Activated CD4-positive, alpha-beta memory T cell treated with anti-CD3 and anti-CD28 coated beads for 36 hours (primary cell): ENCODE results near the gene MADCAM1. TPM values are rescaled to one million over a fixed set of nuclear protein-coding genes. Genes with fewer than 3 reads are reported as not detected.

Experiments used
- CTCF ChIA-PET: fragments of 350-600 bp; sonication (Branson Sonifier 250); formaldehyde crosslinking; loops from one replicate; lab custom pipeline; 2021; ENCODE audit warnings: antibody characterized with exemption, inconsistent platforms; lab: Charles Lee
- POLR2A ChIA-PET: fragments of 350-600 bp; sonication (Branson Sonifier 250); formaldehyde crosslinking; loops from one replicate; lab custom pipeline; 2021; ENCODE audit warnings: antibody characterized with exemption; lab: Charles Lee
- DNase-seq: peaks from one replicate; pipeline ENCODE4 v3.0.0-alpha.2; 2020
- H3K27ac Mint-ChIP-seq: one replicate; pipeline ENCODE4 v1.8.0; 2021; ENCODE audit warnings: mixed read lengths
- H3K27me3 Mint-ChIP-seq: one replicate; pipeline ENCODE4 v1.8.0; 2021; ENCODE audit warnings: mixed read lengths
- H3K36me3 Mint-ChIP-seq: one replicate; pipeline ENCODE4 v1.8.0; 2021; ENCODE audit warnings: mixed read lengths
- H3K4me1 Mint-ChIP-seq: one replicate; pipeline ENCODE4 v1.8.0; 2021; ENCODE audit warnings: low read depth, mixed read lengths
- H3K4me3 Mint-ChIP-seq: one replicate; pipeline ENCODE4 v1.8.0; 2021; ENCODE audit warnings: mild to moderate bottlenecking, mixed read lengths
- H3K9me3 Mint-ChIP-seq: one replicate; pipeline ENCODE4 v1.8.0; 2021; ENCODE audit warnings: mixed read lengths
- intact Hi-C: fragments of 100-400 bp; cut with micrococcal nuclease; formaldehyde crosslinking; loops from one replicate; pipeline ENCODE4 v1.15.1; 2023
- total RNA-seq, 2 experiments: library from RNA; stranded (reverse); gene quantifications; one replicate each; pipeline ENCODE4 v1.2.3, GENCODE V29; 2021

Gene MADCAM1
- total RNA-seq, 2 experiments from 2014 or later = 0.22 to 0.36 TPM

DNA sequence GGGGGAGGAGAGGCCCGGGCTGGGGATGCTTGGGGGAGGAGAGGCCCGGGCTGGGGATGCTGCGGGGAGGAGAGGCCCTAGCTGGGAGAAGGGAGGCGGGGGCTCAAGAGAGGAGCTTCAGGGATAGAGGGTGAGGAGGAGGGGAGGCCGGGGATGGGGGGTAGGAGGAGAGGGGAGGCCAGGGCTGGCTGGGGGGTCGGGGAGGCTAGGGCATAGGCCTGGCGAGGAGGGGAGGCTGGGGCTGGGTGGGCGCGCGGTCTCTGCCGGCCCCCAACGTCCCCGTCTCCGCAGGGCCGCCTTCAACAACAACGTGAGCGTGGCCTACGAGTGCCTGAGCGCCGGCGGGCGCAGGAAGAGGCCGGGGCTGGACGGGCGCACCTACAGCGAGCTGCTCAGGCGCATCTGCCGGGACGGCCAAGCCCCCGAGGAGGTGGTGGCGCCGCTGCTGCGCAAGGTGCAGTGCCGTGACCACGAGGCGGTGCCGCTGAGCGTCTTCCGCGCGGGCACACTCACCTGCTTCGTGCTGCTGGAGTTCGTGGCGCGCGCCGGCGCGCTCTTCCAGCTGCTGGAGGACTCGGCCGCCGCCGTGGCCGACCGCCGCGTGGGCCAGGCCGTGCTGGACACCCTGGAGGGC lies 22.4 kb downstream of the MADCAM1 start:
- no peaks in the 10 kb centered on the region for H3K9me3 Mint-ChIP-seq
- DNase-seq = peak; percentile 66
- ChIA-PET POLR2A (no interaction called here), CTCF (interaction anchor here (1.2 to 1.7 kb wide), 3 partner anchors 9 to 14 kb away, joined by 4 to 10 read pairs (median 4); no protein-coding TSS in a partner anchor)
- intact Hi-C loops = no loop called here
- H3K27ac Mint-ChIP-seq = no peak overlapping the region
- no peaks in the 10 kb centered on the region for H3K36me3 Mint-ChIP-seq
- no peak overlapping the region for H3K4me3 Mint-ChIP-seq
- no peaks in the 10 kb centered on the region for H3K27me3 Mint-ChIP-seq
- peaks cover 7% of the 10 kb centered on the region for H3K4me1 Mint-ChIP-seq

GRCh38 chr19:519449-519865 lies 23.2 kb downstream of the MADCAM1 start:
- POLR2A ChIA-PET = no interaction called here
- no peak for DNase-seq
- intact Hi-C loops = no loop called here
- Mint-ChIP-seq H3K4me1 (peaks cover 7% of the 10 kb centered on the region), H3K9me3 (no peaks in the 10 kb centered on the region), H3K36me3 (no peaks in the 10 kb centered on the region), H3K27ac (no peak overlapping the region), H3K27me3 (no peaks in the 10 kb centered on the region), H3K4me3 (no peak overlapping the region)
- CTCF ChIA-PET = interaction anchor here (1.2 to 1.7 kb wide), 3 partner anchors 9 to 14 kb away, joined by 4 to 10 read pairs (median 4); no protein-coding TSS in a partner anchor

GRCh38 chr19:522726-523125 lies 26.4 kb downstream of the MADCAM1 start:
- H3K9me3 Mint-ChIP-seq = no peaks in the 10 kb centered on the region

GRCh38 chr19:524062-524674 lies 27.9 kb downstream of the MADCAM1 start:
- no peak for DNase-seq
- Mint-ChIP-seq H3K36me3 (no peaks in the 10 kb centered on the region), H3K4me3 (no peak overlapping the region), H3K27me3 (peaks cover 3% of the 10 kb centered on the region), H3K9me3 (no peaks in the 10 kb centered on the region), H3K4me1 (peaks cover 3% of the 10 kb centered on the region), H3K27ac (no peak overlapping the region)
- ChIA-PET CTCF (interaction anchor here (0.6 to 4.1 kb wide), 2 partner anchors 14 to 108 kb away, joined by 3 to 25 read pairs; no protein-coding TSS in a partner anchor), POLR2A (no interaction called here)
- intact Hi-C loops = no loop called here

More at GRCh38 chr19:522726-523125, 26.4 kb downstream of the MADCAM1 start:
- Mint-ChIP-seq H3K4me3 (no peak overlapping the region), H3K4me1 (peaks cover 3% of the 10 kb centered on the region), H3K36me3 (no peaks in the 10 kb centered on the region), H3K27me3 (no peaks in the 10 kb centered on the region), H3K27ac (no peak overlapping the region)
- ChIA-PET POLR2A (interaction anchor here (0.6 kb wide), 1 partner anchor 8 kb away, joined by 4 read pairs; the partner anchor contains the start of gene CDC34), CTCF (interaction anchor here (1.1 to 4.1 kb wide), 3 partner anchors 10 to 16 kb away, joined by 3 to 25 read pairs (median 9); partner anchors contain the start of gene TPGS1)
- no peak for DNase-seq
- intact Hi-C loops = no loop called here

DNA sequence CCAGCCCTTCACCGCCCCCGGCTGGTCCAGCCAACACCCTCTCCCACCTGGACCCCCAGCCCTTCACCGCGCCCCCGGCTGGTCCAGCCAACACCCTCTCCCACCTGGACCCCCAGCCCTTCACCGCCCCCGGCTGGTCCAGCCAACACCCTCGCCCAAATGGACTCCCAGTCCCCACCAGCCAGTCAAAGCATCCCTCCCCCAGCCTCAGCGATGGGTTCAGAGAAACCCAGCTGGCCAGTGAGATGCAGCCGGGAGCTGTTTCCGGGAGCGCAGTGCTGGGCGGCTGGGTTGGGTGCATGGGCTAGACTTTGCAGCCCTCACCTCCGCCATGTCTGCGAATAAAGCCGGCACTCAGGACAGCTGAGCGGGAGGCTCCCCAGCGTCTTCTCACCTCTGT lies 28.7 kb downstream of the MADCAM1 start:
- H3K9me3 Mint-ChIP-seq = no peaks in the 10 kb centered on the region
- POLR2A ChIA-PET = no interaction called here
- intact Hi-C loops = no loop called here
- CTCF ChIA-PET = interaction anchor here (1.6 kb wide), 1 partner anchor 14 kb away, joined by 7 read pairs; no protein-coding TSS in a partner anchor
- H3K36me3 Mint-ChIP-seq = no peaks in the 10 kb centered on the region
- H3K27ac Mint-ChIP-seq = no peak overlapping the region
- peaks cover 3% of the 10 kb centered on the region for H3K27me3 Mint-ChIP-seq
- peaks cover 3% of the 10 kb centered on the region for H3K4me1 Mint-ChIP-seq
- DNase-seq = no peak
- H3K4me3 Mint-ChIP-seq = no peak overlapping the region

GRCh38 chr19:525857-526419 lies 29.7 kb downstream of the MADCAM1 start:
- Mint-ChIP-seq H3K4me3 (no peak overlapping the region), H3K9me3 (no peaks in the 10 kb centered on the region), H3K36me3 (no peaks in the 10 kb centered on the region), H3K27me3 (peaks cover 3% of the 10 kb centered on the region), H3K27ac (no peak overlapping the region), H3K4me1 (peaks cover under 1% of the 10 kb centered on the region)
- ChIA-PET CTCF (interaction anchor here (1.6 kb wide), 1 partner anchor 15 kb away, joined by 7 read pairs; no protein-coding TSS in a partner anchor), POLR2A (interaction anchor here (0.6 kb wide), 2 partner anchors 71 to 146 kb away, joined by 3 read pairs; no protein-coding TSS in a partner anchor)
- DNase-seq = no peak
- intact Hi-C loops = no loop called here

- Mint-ChIP-seq H3K4me3 (peak overlapping the region; percentile 81), H3K36me3 (peaks cover 2% of the 10 kb centered on the region), H3K27me3 (peaks cover 3% of the 10 kb centered on the region), H3K4me1 (peaks cover 12% of the 10 kb centered on the region), H3K27ac (peak overlapping the region; percentile 80), H3K9me3 (no peaks in the 10 kb centered on the region)
- intact Hi-C loops = loop anchor here (2.0 kb wide), 2 partner anchors 20 to 42 kb away; partner anchors contain the start of gene BSG
- POLR2A ChIA-PET = interaction anchor here (0.7 to 3.4 kb wide), 7 partner anchors 8 to 42 kb away, joined by 3 to 13 read pairs (median 4); partner anchors contain the start of genes BSG and TPGS1
- CTCF ChIA-PET = interaction anchor here (3.5 to 4.5 kb wide), 2 partner anchors 20 to 23 kb away, joined by 17 to 66 read pairs; partner anchors contain the start of gene TPGS1
- DNase-seq = no peak
Measured at GRCh38 chr19:530134-531008, 34.1 kb downstream of the MADCAM1 start.

DNA sequence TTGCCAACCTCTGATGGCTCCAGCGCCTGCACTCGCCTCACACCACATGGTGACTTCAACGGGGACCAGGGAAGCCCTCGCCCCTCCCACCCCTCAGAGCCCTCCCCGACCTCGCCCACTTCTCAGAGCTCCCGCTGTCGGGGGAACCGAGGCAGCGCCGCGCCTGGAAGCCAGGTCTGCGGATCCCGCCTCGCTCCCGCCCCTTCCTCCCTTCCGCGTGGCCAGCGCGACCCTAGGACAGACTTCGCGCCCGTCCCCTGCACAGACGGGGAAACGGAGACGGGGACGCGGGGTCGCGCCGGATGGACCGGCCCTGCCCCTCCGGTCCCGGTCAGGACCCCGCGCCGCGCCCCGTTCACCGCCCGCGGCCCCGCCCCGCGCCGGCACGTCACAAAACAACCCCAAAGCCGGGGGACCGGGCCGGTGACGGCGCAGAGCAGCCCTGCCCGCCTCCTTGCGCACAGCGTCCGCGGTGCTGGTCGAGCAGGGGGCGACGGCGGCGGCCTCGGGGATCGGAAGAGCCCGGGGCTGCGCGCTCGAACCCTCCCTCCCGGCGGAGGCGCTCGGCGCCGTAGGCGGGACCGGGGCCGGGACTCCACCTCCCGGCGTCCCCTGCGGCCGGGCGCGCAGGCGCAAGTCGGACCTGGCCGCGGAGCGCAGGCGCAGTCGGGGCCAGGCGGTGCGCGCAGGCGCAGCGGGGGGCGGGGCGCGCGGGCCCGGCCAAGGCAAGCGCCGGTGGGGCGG lies 34.9 kb downstream of the MADCAM1 start:
- peaks cover 3% of the 10 kb centered on the region for H3K27me3 Mint-ChIP-seq
- H3K4me3 Mint-ChIP-seq = peak overlapping the region; percentile 81
- peaks cover 12% of the 10 kb centered on the region for H3K4me1 Mint-ChIP-seq
- no peaks in the 10 kb centered on the region for H3K9me3 Mint-ChIP-seq
- CTCF ChIA-PET = interaction anchor here (1.0 to 4.5 kb wide), 4 partner anchors 20 to 80 kb away, joined by 3 to 66 read pairs (median 12); partner anchors contain the start of gene TPGS1
- intact Hi-C loops = loop anchor here (2.0 kb wide), 2 partner anchors 20 to 42 kb away; partner anchors contain the start of gene BSG
- DNase-seq = peak; percentile 90
- H3K36me3 Mint-ChIP-seq = peaks cover 2% of the 10 kb centered on the region
- H3K27ac Mint-ChIP-seq = peak overlapping the region; percentile 80
- POLR2A ChIA-PET = interaction anchor here (0.7 to 3.4 kb wide), 7 partner anchors 9 to 42 kb away, joined by 3 to 13 read pairs (median 4); partner anchors contain the start of genes BSG, GZMM and TPGS1

- H3K36me3 Mint-ChIP-seq = peaks cover 2% of the 10 kb centered on the region
- ChIA-PET CTCF (interaction anchor here (0.7 to 4.5 kb wide), 11 partner anchors 10 to 106 kb away, joined by 3 to 66 read pairs (median 6); partner anchors contain the start of gene TPGS1), POLR2A (interaction anchor here (0.9 to 3.4 kb wide), 6 partner anchors 10 to 452 kb away, joined by 3 to 13 read pairs (median 4); partner anchors contain the start of genes GZMM, TPGS1 and WDR18)
- H3K4me1 Mint-ChIP-seq = peaks cover 12% of the 10 kb centered on the region
- H3K9me3 Mint-ChIP-seq = no peaks in the 10 kb centered on the region
- peak within 1 kb of the TSS; percentile 80 for H3K27ac Mint-ChIP-seq
- peak within 1 kb of the TSS; percentile 86 for H3K4me3 Mint-ChIP-seq
- no peak for DNase-seq
- peaks cover 3% of the 10 kb centered on the region for H3K27me3 Mint-ChIP-seq
- intact Hi-C loops = loop anchor here (2.0 kb wide), 2 partner anchors 21 to 41 kb away; partner anchors contain the start of gene BSG
Measured at GRCh38 chr19:531753-532560, 35.7 kb downstream of the MADCAM1 start, which contains the start of gene CDC34. TSS of gene CDC34 (plus strand) at chr19:531760. CDS start at chr19:531932, 172 bp downstream.
